Activated T-helper 17 cell treated with anti-CD3 and anti-CD28 coated beads, Interleukin-2, amount 50 U/mL, for 72 hours (primary cell): ENCODE results near the gene TCEAL7. TPM values are rescaled to one million over a fixed set of nuclear protein-coding genes. Genes with fewer than 3 reads are reported as not detected.
A peak's percentile ranks its signal among the peaks of the same experiment; 100 is the strongest.
"Not testable (repeated sequence)": the region's sequence is repeated elsewhere in the genome, so short reads cannot be mapped to it uniquely, and the experiment has no call there.

Experiments
- ATAC-seq: fragments of 150-1000 bp; cut with Tn5 transposase; replicated peaks from 2 replicates; pipeline ENCODE4 v1.10.0; 2021; ENCODE audit warnings: mild to moderate bottlenecking, moderate library complexity
- H3K27ac Mint-ChIP-seq: one replicate; pipeline ENCODE4 v1.8.0; 2022; ENCODE audit warnings: mixed read lengths
- H3K27me3 Mint-ChIP-seq: one replicate; pipeline ENCODE4 v1.8.0; 2022; ENCODE audit warnings: mixed read lengths
- H3K36me3 Mint-ChIP-seq: one replicate; pipeline ENCODE4 v1.8.0; 2022; ENCODE audit warnings: low read depth, mild to moderate bottlenecking, mixed read lengths
- H3K4me1 Mint-ChIP-seq: one replicate; pipeline ENCODE4 v1.8.0; 2022; ENCODE audit warnings: mixed read lengths
- H3K4me3 Mint-ChIP-seq: one replicate; pipeline ENCODE4 v1.8.0; 2022; ENCODE audit warnings: mild to moderate bottlenecking, mixed read lengths
- H3K9me3 Mint-ChIP-seq: one replicate; pipeline ENCODE4 v1.8.0; 2022; ENCODE audit warnings: mixed read lengths
- total RNA-seq, 2 donors: library from RNA; stranded (reverse); gene quantifications; one replicate each; pipeline ENCODE4 v1.2.3, GENCODE V29; 2022

The TCEAL7 gene, protein sequence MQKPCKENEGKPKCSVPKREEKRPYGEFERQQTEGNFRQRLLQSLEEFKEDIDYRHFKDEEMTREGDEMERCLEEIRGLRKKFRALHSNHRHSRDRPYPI
- total RNA-seq = not detected

DNA sequence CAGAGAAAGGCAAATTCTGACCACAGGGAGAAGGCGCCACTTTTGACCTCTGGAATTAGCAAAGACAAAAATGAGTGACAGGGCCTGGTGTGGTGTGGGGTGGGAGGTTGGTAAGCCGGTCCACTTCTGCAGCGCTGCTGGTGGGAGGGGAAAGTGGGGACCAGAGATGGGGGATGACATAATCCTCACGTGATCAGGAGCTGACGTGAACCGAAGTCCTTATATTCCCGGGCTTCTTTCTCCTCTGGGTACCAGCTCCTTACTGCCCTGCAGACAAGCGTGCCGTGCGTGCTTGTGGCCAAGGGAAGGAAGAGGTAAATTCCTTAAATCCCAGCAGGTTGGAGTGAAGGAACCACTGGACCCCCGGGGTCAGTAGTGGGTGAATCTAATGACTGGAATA is at the start of gene TCEAL7:
TSS of gene TCEAL7 (plus strand) at position 249 of the 400 bp plus-strand sequence. CDS start 1,165 bp downstream, outside the sequence.
- Mint-ChIP-seq H3K27ac (no peak within 1 kb of the TSS), H3K4me1 (no peaks in the 10 kb centered on the region), H3K4me3 (no peak within 1 kb of the TSS), H3K9me3 (no peaks in the 10 kb centered on the region), H3K36me3 (no peaks in the 10 kb centered on the region), H3K27me3 (peaks cover 13% of the 10 kb centered on the region)
- no peak for ATAC-seq

DNA sequence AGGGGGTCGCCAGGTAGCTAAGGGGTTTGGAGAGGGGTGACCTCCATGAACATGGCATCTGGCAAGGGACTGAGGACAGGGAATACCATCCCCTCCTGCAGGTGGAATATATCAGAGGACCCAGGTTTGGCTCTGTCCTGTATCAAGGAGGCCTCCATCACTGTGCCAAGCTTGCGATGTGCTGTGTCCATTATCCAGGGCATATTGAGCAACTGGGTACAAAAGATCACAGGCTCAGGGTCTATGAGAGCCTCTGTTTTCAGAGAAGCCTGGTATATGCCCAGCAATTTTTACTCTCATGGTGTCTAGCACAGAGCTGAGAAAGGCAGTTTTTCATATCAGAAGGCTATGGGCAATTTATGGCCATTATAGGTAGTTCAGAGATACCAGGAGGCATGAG is 36.9 kb upstream of the TCEAL7 start:
- Mint-ChIP-seq H3K9me3 (no peaks in the 10 kb centered on the region), H3K36me3 (no peaks in the 10 kb centered on the region), H3K27me3 (peaks cover 4% of the 10 kb centered on the region), H3K4me1 (no peaks in the 10 kb centered on the region), H3K4me3 (no peak overlapping the region), H3K27ac (no peak overlapping the region)
- no peak for ATAC-seq

DNA sequence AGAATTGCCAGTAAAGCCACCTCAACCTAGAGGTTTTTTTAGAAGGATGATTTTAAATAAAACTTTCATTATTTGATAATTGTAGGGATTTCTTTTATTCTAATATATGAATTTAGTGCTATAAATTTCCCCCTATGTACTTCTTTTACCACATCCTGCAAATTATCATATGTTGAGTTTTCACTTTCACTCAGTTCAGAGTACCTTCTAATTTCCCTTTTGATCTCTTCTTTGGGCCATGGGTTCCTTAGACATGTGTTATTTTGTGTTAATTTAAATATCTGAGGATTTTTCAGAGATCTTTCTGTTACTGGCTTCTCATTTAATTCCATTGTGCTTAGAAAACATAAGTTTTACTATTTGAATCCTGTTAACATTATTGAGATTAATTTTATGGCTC is 25.3 kb upstream of the TCEAL7 start:
- Mint-ChIP-seq H3K9me3 (no peaks in the 10 kb centered on the region), H3K27me3 (no peaks in the 10 kb centered on the region), H3K4me1 (no peaks in the 10 kb centered on the region), H3K4me3 (no peak overlapping the region), H3K27ac (no peak overlapping the region), H3K36me3 (no peaks in the 10 kb centered on the region)
- ATAC-seq = no peak

DNA sequence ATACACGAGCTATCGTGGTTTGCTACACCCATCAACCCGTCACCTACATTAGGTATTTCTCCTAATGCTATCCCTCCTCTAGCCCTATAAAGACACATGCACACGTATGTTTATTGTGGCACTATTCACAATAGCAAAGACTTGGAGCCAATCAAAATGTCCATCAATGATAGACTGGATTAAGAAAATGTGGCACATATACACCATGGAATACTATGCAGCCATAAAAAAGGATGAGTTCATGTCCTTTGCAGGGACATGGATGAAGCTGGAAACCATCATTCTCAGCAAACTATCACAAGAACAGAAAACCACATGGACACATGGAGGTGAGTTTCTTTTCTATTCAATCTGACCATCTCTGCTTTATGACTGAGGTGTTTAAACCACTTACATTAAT is 24.4 kb upstream of the TCEAL7 start:
- not testable (repeated sequence) for H3K4me3 Mint-ChIP-seq, ATAC-seq, H3K9me3 Mint-ChIP-seq, H3K4me1 Mint-ChIP-seq, H3K36me3 Mint-ChIP-seq, H3K27ac Mint-ChIP-seq, H3K27me3 Mint-ChIP-seq

DNA sequence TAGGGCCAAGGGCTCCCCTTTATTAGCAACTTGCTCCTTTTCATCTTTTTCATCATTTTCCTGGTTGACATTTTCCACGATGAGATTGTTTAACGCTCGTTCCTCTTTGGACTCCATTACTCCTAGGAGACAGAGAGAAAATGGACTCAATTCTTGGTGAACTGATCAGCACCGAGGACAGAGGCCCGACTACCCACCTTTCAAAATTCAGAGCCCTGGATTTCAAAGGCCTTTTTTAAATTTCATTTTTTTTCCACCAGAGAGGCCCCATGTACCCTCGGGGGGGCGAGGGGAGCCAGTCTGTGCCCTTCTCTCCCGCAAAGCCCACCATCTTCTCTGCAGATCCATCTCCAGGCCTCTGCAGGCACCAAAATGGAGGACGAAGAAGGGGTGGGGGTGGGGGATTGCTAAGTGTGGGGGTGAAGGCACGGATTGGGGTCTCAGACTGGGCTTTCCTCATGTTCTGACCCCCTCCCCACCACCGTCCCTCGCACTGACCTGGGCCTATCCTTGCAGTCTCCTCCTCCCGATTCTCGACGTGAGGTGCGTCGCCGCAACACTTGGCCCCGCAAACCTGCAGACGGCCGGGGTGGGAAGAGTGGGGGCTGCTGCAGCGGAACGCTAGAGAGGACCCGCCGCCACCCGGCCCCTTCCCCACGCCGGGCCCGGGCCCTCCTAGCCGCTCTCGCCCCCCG is 20.0 kb upstream of the TCEAL7 start:
- Mint-ChIP-seq H3K36me3 (no peaks in the 10 kb centered on the region), H3K4me3 (peak overlapping the region; percentile 28), H3K9me3 (no peaks in the 10 kb centered on the region), H3K27me3 (no peaks in the 10 kb centered on the region), H3K27ac (no peak overlapping the region), H3K4me1 (no peaks in the 10 kb centered on the region)
- peak; percentile 15 for ATAC-seq

DNA sequence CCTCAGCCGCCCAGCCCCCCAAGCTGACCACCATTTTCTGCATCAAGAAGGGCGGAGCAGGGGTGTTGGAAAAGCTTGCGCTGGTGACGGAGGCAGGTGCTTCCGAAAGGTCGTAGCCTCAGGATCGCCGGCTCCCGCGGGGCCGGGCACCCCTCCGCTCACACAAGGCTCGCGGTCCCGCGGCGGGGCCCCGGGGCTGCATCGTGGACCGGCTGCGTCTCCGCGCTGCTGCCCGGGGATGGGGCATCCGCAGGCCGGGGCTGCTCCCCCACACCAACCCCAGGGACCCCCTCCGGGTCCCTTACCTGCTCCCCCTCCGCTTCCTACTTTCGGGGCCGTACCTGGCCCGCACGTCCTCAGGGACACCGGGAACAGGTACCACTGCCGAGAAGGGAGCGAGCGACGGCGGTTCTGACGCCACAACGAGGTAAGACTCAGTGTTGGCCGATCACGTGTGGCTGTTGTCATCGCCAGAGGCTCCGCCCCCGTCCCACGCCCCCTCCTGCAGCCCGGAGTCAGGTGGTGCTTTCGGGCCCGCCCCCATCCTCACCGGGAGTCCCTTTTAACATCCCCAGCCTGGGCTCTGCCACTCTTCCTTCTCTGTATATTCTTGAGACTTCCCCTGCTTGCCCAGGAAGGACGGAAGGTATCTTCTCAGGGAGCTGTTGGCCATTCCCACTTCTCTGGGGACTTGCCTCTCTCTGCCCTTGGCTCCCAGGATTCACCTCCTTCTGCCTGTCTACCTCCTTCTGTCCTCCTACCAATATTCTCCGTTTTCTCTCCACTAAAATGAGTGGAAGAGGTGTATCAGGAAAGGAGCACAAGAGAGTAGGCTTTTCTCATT is 19.3 kb upstream of the TCEAL7 start, which contains the start of gene BEX2:
TSS of gene BEX2 (minus strand) at position 436 of the 844 bp plus-strand sequence. CDS start 1,014 bp downstream, outside the sequence.
- peak; percentile 100 for ATAC-seq

DNA sequence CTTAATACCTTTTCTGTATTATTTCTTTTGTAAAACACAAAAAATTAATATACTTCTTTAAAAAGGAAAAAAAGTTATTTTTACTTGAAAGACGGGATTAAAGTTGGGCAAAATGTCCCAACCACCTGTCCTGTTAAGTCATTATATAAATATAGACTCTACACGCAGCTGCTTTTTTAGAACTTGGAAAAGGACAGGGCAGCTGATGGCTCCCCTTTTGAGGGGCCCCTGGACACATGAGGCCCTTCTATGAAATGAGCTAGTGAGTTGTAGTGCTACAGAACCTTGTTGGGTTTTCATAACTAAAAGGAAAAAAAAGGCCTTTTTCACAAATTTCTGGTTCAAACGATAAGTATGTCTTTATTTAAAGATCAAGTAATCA is 18.6 kb upstream of the TCEAL7 start:
- H3K4me3 Mint-ChIP-seq = peak overlapping the region; percentile 72
- H3K27ac Mint-ChIP-seq = no peak overlapping the region

More for the DNA sequence above, 19.3 kb upstream of the TCEAL7 start, which contains the start of gene BEX2:
- H3K4me3 Mint-ChIP-seq = peak within 1 kb of the TSS; percentile 72
- peak within 1 kb of the TSS; percentile 52 for H3K27ac Mint-ChIP-seq
- no peaks in the 10 kb centered on the region for H3K27me3 Mint-ChIP-seq
- no peaks in the 10 kb centered on the region for H3K36me3 Mint-ChIP-seq
- no peaks in the 10 kb centered on the region for H3K4me1 Mint-ChIP-seq
- no peaks in the 10 kb centered on the region for H3K9me3 Mint-ChIP-seq

DNA sequence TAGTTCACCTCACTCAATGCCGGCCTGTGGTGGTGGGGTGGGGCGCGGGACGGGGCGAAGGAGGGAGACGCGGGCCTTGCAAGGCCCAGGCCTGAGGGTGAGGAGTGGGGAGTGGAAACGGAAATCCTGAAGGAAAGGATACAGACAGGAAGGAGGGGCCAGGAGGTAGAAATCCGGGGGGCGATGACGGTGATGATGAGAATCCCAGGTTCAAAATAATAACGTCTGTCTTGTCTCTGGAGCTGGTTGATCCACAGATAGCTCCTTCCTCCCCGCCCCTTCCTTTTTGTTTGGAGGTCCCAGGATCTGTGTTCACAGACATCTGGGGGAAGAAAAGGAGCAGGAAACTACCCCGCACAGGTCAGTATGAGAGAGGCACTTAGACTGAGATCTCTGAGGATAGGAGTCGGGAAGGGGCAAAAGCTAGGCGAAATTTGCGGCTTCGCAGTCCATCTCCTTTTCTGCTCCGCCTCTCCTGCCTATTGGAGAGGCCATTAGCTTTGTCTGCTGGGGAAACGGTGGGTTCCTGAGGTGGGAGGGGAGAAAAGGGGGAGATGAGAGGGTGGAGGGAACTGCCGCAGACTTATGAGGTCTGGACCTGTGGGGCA is 746 bp downstream of the TCEAL7 start:
- peaks cover 13% of the 10 kb centered on the region for H3K27me3 Mint-ChIP-seq
- no peak overlapping the region for H3K4me3 Mint-ChIP-seq
- ATAC-seq = no peak
- no peaks in the 10 kb centered on the region for H3K4me1 Mint-ChIP-seq
- H3K36me3 Mint-ChIP-seq = no peaks in the 10 kb centered on the region
- H3K27ac Mint-ChIP-seq = no peak overlapping the region
- H3K9me3 Mint-ChIP-seq = no peaks in the 10 kb centered on the region

More for the DNA sequence above, 18.6 kb upstream of the TCEAL7 start:
- no peaks in the 10 kb centered on the region for H3K4me1 Mint-ChIP-seq
- no peaks in the 10 kb centered on the region for H3K9me3 Mint-ChIP-seq
- H3K27me3 Mint-ChIP-seq = no peaks in the 10 kb centered on the region
- no peaks in the 10 kb centered on the region for H3K36me3 Mint-ChIP-seq
- ATAC-seq = no peak

DNA sequence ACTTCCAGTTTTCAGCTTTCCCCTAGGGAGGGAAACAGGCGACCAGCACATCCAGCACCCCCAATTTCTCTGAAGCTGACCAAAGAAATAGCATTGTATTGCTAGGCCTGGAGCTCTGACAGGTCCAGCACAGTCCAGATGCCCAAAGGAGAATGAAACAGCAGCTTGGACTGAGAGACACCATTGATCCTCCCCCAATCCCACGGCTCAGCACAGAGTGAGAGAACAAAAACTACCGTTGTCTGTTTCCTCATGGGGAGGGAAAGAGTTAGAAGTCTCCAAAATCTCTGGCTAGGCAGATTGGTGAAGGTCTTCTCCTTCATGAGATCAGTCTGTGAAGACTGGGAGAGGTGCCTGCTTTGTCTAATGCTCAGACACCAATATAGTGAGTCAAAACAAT is 8.6 kb downstream of the TCEAL7 start:
- Mint-ChIP-seq H3K36me3 (no peaks in the 10 kb centered on the region), H3K27me3 (no peaks in the 10 kb centered on the region), H3K4me3 (no peak overlapping the region), H3K4me1 (no peaks in the 10 kb centered on the region), H3K9me3 (no peaks in the 10 kb centered on the region), H3K27ac (no peak overlapping the region)
- ATAC-seq = no peak

DNA sequence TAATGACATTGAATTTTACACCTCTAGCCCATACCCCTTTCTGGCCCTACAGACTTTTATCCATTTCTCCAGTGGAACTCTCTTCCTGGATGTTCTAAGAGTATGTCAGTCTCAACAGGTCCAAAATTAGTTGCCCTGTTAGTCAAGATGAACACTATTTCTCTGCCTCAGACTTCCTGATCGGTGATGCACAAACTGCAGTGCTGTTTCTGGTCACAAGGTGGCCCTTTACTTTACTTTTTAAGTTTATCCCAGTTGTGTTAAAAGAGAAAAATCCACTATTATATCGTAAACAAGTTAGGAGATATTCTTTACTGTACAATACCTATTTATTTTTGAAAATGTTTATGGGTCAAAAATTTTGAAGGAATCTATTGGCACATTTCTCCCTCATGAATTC is 13.1 kb downstream of the TCEAL7 start:
- no peaks in the 10 kb centered on the region for H3K4me1 Mint-ChIP-seq
- H3K27ac Mint-ChIP-seq = no peak overlapping the region
- peaks cover under 1% of the 10 kb centered on the region for H3K27me3 Mint-ChIP-seq
- H3K9me3 Mint-ChIP-seq = no peaks in the 10 kb centered on the region
- no peaks in the 10 kb centered on the region for H3K36me3 Mint-ChIP-seq
- no peak overlapping the region for H3K4me3 Mint-ChIP-seq
- peak; percentile 38 for ATAC-seq

DNA sequence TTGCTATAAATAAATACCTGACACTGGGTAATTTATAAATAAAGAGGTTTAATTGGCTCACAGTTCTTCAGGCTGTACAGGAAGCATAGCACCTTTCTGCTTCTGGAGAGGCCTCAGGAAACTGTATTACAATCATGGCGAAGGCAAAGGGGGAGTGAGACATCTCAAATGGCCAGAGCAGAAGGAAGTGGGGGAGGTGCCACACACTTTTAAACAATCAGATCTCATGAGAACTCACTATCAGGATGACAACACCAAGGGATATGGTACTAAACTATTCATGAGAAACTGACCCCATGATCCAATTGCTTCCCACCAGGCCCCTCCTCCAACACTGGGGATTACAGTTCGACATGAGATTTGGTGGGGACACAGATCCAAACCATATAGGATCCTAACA is 14.6 kb downstream of the TCEAL7 start:
- Mint-ChIP-seq H3K4me1 (no peaks in the 10 kb centered on the region), H3K27ac (no peak overlapping the region), H3K9me3 (no peaks in the 10 kb centered on the region), H3K27me3 (peaks cover 5% of the 10 kb centered on the region), H3K4me3 (no peak overlapping the region), H3K36me3 (no peaks in the 10 kb centered on the region)
- no peak for ATAC-seq

DNA sequence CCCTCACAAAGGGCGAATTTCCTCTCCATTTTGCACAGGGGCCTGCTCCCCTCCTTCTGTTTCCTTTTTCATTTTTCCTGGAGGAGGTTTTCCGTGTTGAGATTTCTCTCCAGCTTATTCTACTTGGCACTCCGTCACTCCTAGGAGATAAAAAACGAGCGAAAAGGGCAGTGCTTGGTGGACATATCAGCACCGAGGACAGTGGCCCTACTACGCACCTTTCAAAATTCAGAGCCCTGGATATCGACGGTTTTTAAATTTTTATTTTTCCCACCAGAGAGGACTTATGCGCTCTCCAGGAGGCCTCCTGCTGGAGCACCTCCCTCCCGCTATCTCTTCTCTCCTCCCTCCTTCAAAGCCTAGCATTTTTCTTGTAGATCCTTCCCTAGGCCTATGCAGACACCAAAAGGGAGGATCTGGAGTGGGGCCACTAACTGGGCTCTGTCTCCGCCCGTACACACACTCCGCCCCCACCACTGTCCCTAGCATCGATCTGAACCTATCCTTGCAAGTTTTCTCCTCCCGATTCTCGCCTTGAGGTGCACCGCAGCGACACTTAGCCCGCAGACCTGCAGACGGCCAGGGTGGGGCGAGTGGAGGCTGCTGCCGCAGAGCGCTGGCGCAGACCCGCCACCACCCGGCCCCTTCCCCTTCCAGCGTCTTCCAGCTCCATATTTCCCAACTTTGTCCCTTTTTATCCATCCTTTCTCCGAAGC is 17.8 kb downstream of the TCEAL7 start:
- no peak overlapping the region for H3K27ac Mint-ChIP-seq
- H3K4me3 Mint-ChIP-seq = no peak overlapping the region
- no peaks in the 10 kb centered on the region for H3K9me3 Mint-ChIP-seq
- H3K27me3 Mint-ChIP-seq = peaks cover 5% of the 10 kb centered on the region
- H3K36me3 Mint-ChIP-seq = no peaks in the 10 kb centered on the region
- H3K4me1 Mint-ChIP-seq = no peaks in the 10 kb centered on the region
- ATAC-seq = no peak

DNA sequence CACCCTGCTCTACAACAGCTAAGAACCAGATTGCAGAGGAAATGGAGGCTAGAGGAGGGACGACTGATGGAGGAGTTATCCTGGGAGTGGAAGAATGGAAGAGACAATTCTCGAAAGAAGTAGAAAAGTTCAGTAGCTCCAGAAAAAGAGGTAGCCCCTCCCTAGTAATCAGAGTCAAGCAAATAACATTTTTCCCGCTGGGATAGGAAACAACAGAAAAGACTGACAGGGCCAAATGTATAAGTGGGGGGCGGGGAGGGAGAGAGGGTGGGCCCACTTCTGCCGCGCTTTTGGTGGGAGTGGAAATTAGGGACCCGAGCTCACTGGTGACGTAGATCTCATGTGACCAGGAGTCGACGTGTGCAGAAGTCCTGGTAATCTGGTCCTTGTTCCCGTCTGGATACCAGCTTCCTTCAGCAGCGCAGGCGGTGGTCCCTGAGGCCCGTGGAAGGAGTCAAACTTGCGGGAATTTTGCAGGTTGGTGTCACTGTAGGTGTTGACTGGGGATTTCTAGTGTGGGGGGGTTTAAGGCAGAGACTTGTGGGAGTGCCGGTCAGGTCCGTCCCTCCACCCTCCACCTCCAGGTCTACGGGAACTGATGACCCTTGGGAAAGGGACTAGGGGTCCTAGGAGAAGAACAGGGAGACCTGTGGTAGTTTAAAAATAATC is 26.2 kb downstream of the TCEAL7 start, which contains the start of gene TCEAL9:
TSS of gene TCEAL9 (plus strand) at position 377 of the 669 bp plus-strand sequence. CDS start 1,179 bp downstream, outside the sequence.
- Mint-ChIP-seq H3K27ac (peak within 1 kb of the TSS; percentile 38), H3K36me3 (no peaks in the 10 kb centered on the region), H3K27me3 (peaks cover 6% of the 10 kb centered on the region), H3K9me3 (no peaks in the 10 kb centered on the region), H3K4me3 (peak within 1 kb of the TSS; percentile 72), H3K4me1 (no peaks in the 10 kb centered on the region)
- ATAC-seq = no peak
